Esophagus squamous epithelium (tissue), 4 donors: ENCODE data around the gene ANAPC15.

Experiments used
- CTCF ChIP-seq, 6 experiments: fragments of 450-650 bp in 4 of 6; fragments of 200-600 bp in 2 of 6; sonication (generic) in 2 of 6; IDR thresholded peaks; one replicate each; pipeline ENCODE4 v1.5.1; 2016 to 2019; ENCODE audit warnings: antibody characterized with exemption in 6 of 6, mild to moderate bottlenecking in 4 of 6, moderate library complexity in 4 of 6
- POLR2A ChIP-seq, 4 donors: fragments of 450-650 bp; IDR thresholded peaks; one replicate each; pipeline ENCODE4 v1.6.1; 2017; ENCODE audit warnings: antibody characterized with exemption in 4 of 4, mild to moderate bottlenecking in 4 of 4, moderate library complexity in 3 of 4

- TF ChIP-seq CTCF (IDR thresholded peaks at IDR 0.05) = no peak
- no peak for TF ChIP-seq POLR2A (IDR thresholded peaks at IDR 0.05)
These were observed 44.6 kb upstream of the ANAPC15 start for GRCh38 chr11:72157131-72157530.
